HL-60 (cell line): Measurements from ENCODE around the gene PRR13.
"Not testable (repeated sequence)": the region's sequence is repeated elsewhere in the genome, so short reads cannot be mapped to it uniquely, and the experiment has no call there.

Source experiments
- CTCF ChIP-seq: IDR thresholded peaks from one replicate; pipeline ENCODE4 v1.5.1; 2011; ENCODE audit warnings: low read length, control low read depth, inconsistent platforms; ENCODE audit not compliant: insufficient read depth
- GABPA ChIP-seq: IDR thresholded peaks from 2 replicates; pipeline ENCODE4 v1.6.1; 2012; ENCODE audit warnings: low read depth

GRCh38 chr12:53415752-53416389 lies 25.7 kb upstream of the PRR13 start:
- TF ChIP-seq CTCF, GABPA: not testable (repeated sequence)
